H9 (cell line): ENCODE data around the gene KCNIP1. TPM values are rescaled to one million over a fixed set of nuclear protein-coding genes. Genes with fewer than 3 reads are reported as not detected.

Experiments used
- DNase-seq: peaks from one replicate; pipeline ENCODE4 v3.0.0-alpha.2; 2017
- H2AFZ ChIP-seq: one replicate; pipeline ENCODE4 v1.6.1; 2013; ENCODE audit warnings: mild to moderate bottlenecking, low read length, control low read depth, moderate library complexity
- H2AK5ac ChIP-seq: 2 replicates; pipeline ENCODE4 v1.6.1; 2013; ENCODE audit warnings: low read length, control low read depth, mixed read lengths; ENCODE audit not compliant: insufficient read length
- H2BK120ac ChIP-seq: one replicate; pipeline ENCODE4 v1.6.1; 2013; ENCODE audit warnings: low read depth, mild to moderate bottlenecking, low read length, control low read depth, inconsistent platforms; ENCODE audit not compliant: poor library complexity, severe bottlenecking
- H2BK12ac ChIP-seq: 2 replicates; pipeline ENCODE4 v1.6.1; 2013; ENCODE audit warnings: low read length, control low read depth, mixed read lengths, low read depth; ENCODE audit not compliant: insufficient read length
- H2BK15ac ChIP-seq: 2 replicates; pipeline ENCODE4 v1.6.1; 2013; ENCODE audit warnings: low read depth, low read length, control low read depth
- H2BK20ac ChIP-seq: one replicate; pipeline ENCODE4 v1.6.1; 2013; ENCODE audit warnings: low read depth, mild to moderate bottlenecking, low read length, control low read depth, inconsistent platforms; ENCODE audit not compliant: poor library complexity, severe bottlenecking
- H2BK5ac ChIP-seq: 2 replicates; pipeline ENCODE4 v1.6.1; 2013; ENCODE audit warnings: low read length, control low read depth, mixed read lengths; ENCODE audit not compliant: insufficient read length
- H3K14ac ChIP-seq: 2 replicates; pipeline ENCODE4 v1.6.1; 2013; ENCODE audit warnings: low read length, control low read depth; ENCODE audit not compliant: insufficient read depth
- H3K18ac ChIP-seq: 2 replicates; pipeline ENCODE4 v1.6.1; 2013; ENCODE audit warnings: low read depth, mild to moderate bottlenecking, mixed read lengths, low read length, control low read depth; ENCODE audit not compliant: insufficient read length
- H3K23ac ChIP-seq: 2 replicates; pipeline ENCODE4 v1.6.1; 2013; ENCODE audit warnings: low read length, control low read depth, mixed read lengths, low read depth; ENCODE audit not compliant: insufficient read length
- H3K23me2 ChIP-seq: 2 replicates; pipeline ENCODE4 v1.6.1; 2013; ENCODE audit warnings: low read depth, mild to moderate bottlenecking, mixed read lengths, low read length, control low read depth; ENCODE audit not compliant: insufficient read length, poor library complexity, severe bottlenecking
- H3K27ac ChIP-seq: 2 replicates; pipeline ENCODE4 v1.5.1; 2013; ENCODE audit warnings: low read length, control low read depth, mixed read lengths, low read depth; ENCODE audit not compliant: insufficient read length
- H3K27me3 ChIP-seq: 2 replicates; pipeline ENCODE4 v1.6.1; 2013; ENCODE audit warnings: low read length, control low read depth, inconsistent platforms; ENCODE audit not compliant: insufficient read depth
- H3K4ac ChIP-seq: 2 replicates; pipeline ENCODE4 v1.6.1; 2013; ENCODE audit warnings: low read depth, mild to moderate bottlenecking, control low read depth, inconsistent platforms, low read length, moderate library complexity
- H3K4me1 ChIP-seq: 2 replicates; pipeline ENCODE4 v1.6.1; 2013; ENCODE audit warnings: low read length, control low read depth, inconsistent platforms; ENCODE audit not compliant: insufficient read depth
- H3K4me2 ChIP-seq: 2 replicates; pipeline ENCODE4 v1.6.1; 2013; ENCODE audit warnings: low read length, control low read depth, mixed read lengths; ENCODE audit not compliant: insufficient read length, insufficient read depth
- H3K56ac ChIP-seq: 2 replicates; pipeline ENCODE4 v1.6.1; 2013; ENCODE audit warnings: low read depth, mild to moderate bottlenecking, mixed read lengths, low read length, control low read depth; ENCODE audit not compliant: insufficient read length
- H3K79me1 ChIP-seq: 2 replicates; pipeline ENCODE4 v1.6.1; 2013; ENCODE audit warnings: low read depth, mild to moderate bottlenecking, moderate library complexity, low read length, control low read depth, inconsistent platforms; ENCODE audit not compliant: insufficient read depth, poor library complexity, severe bottlenecking
- H3K79me2 ChIP-seq: 2 replicates; pipeline ENCODE4 v1.6.1; 2013; ENCODE audit warnings: low read length, control low read depth, inconsistent platforms; ENCODE audit not compliant: insufficient read depth
- H3K9ac ChIP-seq: 2 replicates; pipeline ENCODE4 v1.6.1; 2013; ENCODE audit warnings: low read length, control low read depth, mixed read lengths; ENCODE audit not compliant: insufficient read length; ENCODE audit errors: extremely low read depth
- H3K9me3 ChIP-seq: one replicate; pipeline ENCODE4 v1.6.1; 2013; ENCODE audit warnings: low read depth, low read length, inconsistent platforms; ENCODE audit not compliant: control insufficient read depth
- H3T11ph ChIP-seq: one replicate; pipeline ENCODE4 v1.6.1; 2013; ENCODE audit warnings: mild to moderate bottlenecking, low read length, control low read depth, inconsistent platforms
- H4K20me1 ChIP-seq: one replicate; pipeline ENCODE4 v1.6.1; 2013; ENCODE audit not compliant: control insufficient read depth, insufficient read length, insufficient read depth
- H4K5ac ChIP-seq: 2 replicates; pipeline ENCODE4 v1.6.1; 2013; ENCODE audit warnings: low read depth, mild to moderate bottlenecking, mixed read lengths, low read length, control low read depth; ENCODE audit not compliant: insufficient read length
- H4K8ac ChIP-seq: replicated peaks from 2 replicates; pipeline ENCODE4 v1.6.1; 2013; ENCODE audit warnings: low read length, control low read depth, mixed read lengths, low read depth; ENCODE audit not compliant: insufficient read length
- H4K91ac ChIP-seq: 2 replicates; pipeline ENCODE4 v1.6.1; 2013; ENCODE audit warnings: low read depth, mild to moderate bottlenecking, moderate library complexity, mixed read lengths, low read length, control low read depth; ENCODE audit not compliant: insufficient read length
- H3K27ac Mint-ChIP-seq, 3 experiments: 2 replicates in 2 of 3; 3 replicates in 1 of 3; pipeline ENCODE4 v1.8.0; 2020 to 2021; ENCODE audit warnings: mixed read lengths in 3 of 3, mild to moderate bottlenecking in 1 of 3, moderate library complexity in 1 of 3
- H3K27me3 Mint-ChIP-seq: 2 replicates; pipeline ENCODE4 v1.8.0; 2021; ENCODE audit warnings: low read depth, mild to moderate bottlenecking, moderate library complexity, mixed read lengths
- H3K36me3 Mint-ChIP-seq, 3 experiments: 2 replicates in 2 of 3; 3 replicates in 1 of 3; pipeline ENCODE4 v1.8.0; 2020 to 2021; ENCODE audit warnings: low read depth in 3 of 3, mixed read lengths in 3 of 3; ENCODE audit not compliant: insufficient read depth in 1 of 3
- H3K4me1 Mint-ChIP-seq, 2 experiments: 2 replicates each; pipeline ENCODE4 v1.8.0; 2020; ENCODE audit warnings: mixed read lengths in 2 of 2
- H3K4me3 Mint-ChIP-seq, 2 experiments: 2 replicates in 1 of 2; 3 replicates in 1 of 2; pipeline ENCODE4 v1.8.0; 2020 to 2021; ENCODE audit warnings: mild to moderate bottlenecking in 2 of 2, mixed read lengths in 2 of 2, moderate library complexity in 1 of 2
- H3K9me3 Mint-ChIP-seq, 2 experiments: 2 replicates in 1 of 2; 3 replicates in 1 of 2; pipeline ENCODE4 v1.8.0; 2020; ENCODE audit warnings: mild to moderate bottlenecking in 2 of 2, mixed read lengths in 2 of 2, moderate library complexity in 1 of 2
- CTCF ChIP-seq: fragments of 200-600 bp; sonication (generic); conservative IDR thresholded peaks from 3 replicates; pipeline ENCODE4 v1.8.0; 2021; ENCODE audit warnings: antibody characterized with exemption, mild to moderate bottlenecking
- WGBS: extraction: QIAGEN DNeasy Blood & Tissue Kit; methylation state at CpG from one replicate; pipeline ENCODE4 v1.1.7; 2013; ENCODE audit warnings: missing lambda C conversion rate, low lambda C conversion rate, mixed read lengths; ENCODE audit not compliant: insufficient read length; ENCODE audit errors: extremely low coverage; 5-methylcytosine and 5-hydroxymethylcytosine counted together
- total RNA-seq: library from RNA; stranded (reverse); gene quantifications from 2 replicates; pipeline ENCODE4 v1.2.1, GENCODE V29; 2021

KCNIP1 gene
- total RNA-seq, 1 experiment from 2014 or later: 0.63 TPM

GRCh38 chr5:170471551-170472178, 32.2 kb upstream of the KCNIP1 start:
- Histone ChIP-seq H3K27me3 (no peaks in the 10 kb centered on the region), H3K56ac (no peak overlapping the region), H3K18ac (no peak overlapping the region), H3K9ac (no peak overlapping the region), H3K23ac (no peak overlapping the region), H3T11ph (no peak overlapping the region), H3K27ac (no peak overlapping the region), H3K4me1 (no peaks in the 10 kb centered on the region; the same call in 1 of the 2 replicates), H3K79me1 (no peaks in the 10 kb centered on the region), H2BK20ac (no peak overlapping the region), H2AK5ac (no peak overlapping the region), H3K23me2 (no peaks in the 10 kb centered on the region), H2BK5ac (no peak overlapping the region), H4K8ac (no peak overlapping the region), H3K79me2 (no peaks in the 10 kb centered on the region), H4K5ac (no peak overlapping the region), H3K14ac (no peak overlapping the region), H2AFZ (no peak overlapping the region), H3K4ac (no peak overlapping the region), H2BK120ac (no peak overlapping the region), H2BK12ac (no peak overlapping the region), H3K4me2 (no peak overlapping the region), H4K20me1 (no peaks in the 10 kb centered on the region), H4K91ac (no peak overlapping the region), H3K9me3 (no peaks in the 10 kb centered on the region), H2BK15ac (no peak overlapping the region)
- no CpG with 5 or more reads among the region's 8 CpGs for WGBS
- Mint-ChIP-seq H3K4me3 (no peak overlapping the region), H3K36me3 (no peaks in the 10 kb centered on the region), H3K4me1 (peaks cover 29 to 34% of the 10 kb centered on the region in 2 experiments), H3K9me3 (peaks cover 0 to 2% of the 10 kb centered on the region in 2 experiments; a peak in 1 of 5 replicates), H3K27me3 (peaks cover 7% of the 10 kb centered on the region), H3K27ac (peak overlapping the region in 1 of 3 experiments; percentile 56; a peak in 1 of 7 replicates)
- peak; percentile 28 for DNase-seq
- TF ChIP-seq CTCF: no peak
